NT2/D1 (cell line): ENCODE measurements around the gene MBTPS1.

Source experiments
- DNase-seq: peaks from one replicate; pipeline ENCODE4 v3.0.0-alpha.2; 2011; ENCODE audit warnings: low read depth, low spot score
- H3K27me3 ChIP-seq: 2 replicates; pipeline ENCODE4 v1.6.0; 2011; ENCODE audit warnings: mild to moderate bottlenecking; ENCODE audit not compliant: insufficient read length, insufficient read depth
- H3K36me3 ChIP-seq: 2 replicates; pipeline ENCODE4 v1.6.1; 2011; ENCODE audit warnings: mild to moderate bottlenecking, low read length, mixed read lengths; ENCODE audit not compliant: insufficient read depth, insufficient read length
- H3K4me1 ChIP-seq: 2 replicates; pipeline ENCODE4 v1.5.1; 2011; ENCODE audit not compliant: insufficient read depth, insufficient read length
- H3K4me3 ChIP-seq: 2 replicates; pipeline ENCODE4 v1.5.1; 2011; ENCODE audit warnings: low read depth; ENCODE audit not compliant: insufficient read length
- H3K9ac ChIP-seq: 2 replicates; pipeline ENCODE4 v1.6.0; 2011; ENCODE audit warnings: low read depth; ENCODE audit not compliant: insufficient read length
- H3K9me3 ChIP-seq: 2 replicates; pipeline ENCODE4 v1.5.1; 2011; ENCODE audit warnings: mild to moderate bottlenecking, low read length; ENCODE audit not compliant: insufficient read depth
- SUZ12 ChIP-seq: IDR thresholded peaks from 2 replicates; pipeline ENCODE4 v1.6.1; 2011; ENCODE audit not compliant: insufficient read length, insufficient read depth; ENCODE audit errors: extremely low read depth
- YY1 ChIP-seq: IDR thresholded peaks from 2 replicates; pipeline ENCODE4 v1.6.1; 2011; ENCODE audit not compliant: insufficient read length, insufficient read depth
- ZNF274 ChIP-seq: IDR thresholded peaks from 2 replicates; pipeline ENCODE4 v1.6.1; 2011; ENCODE audit warnings: mild to moderate bottlenecking, low read depth, low read length

MBTPS1 gene

DNA sequence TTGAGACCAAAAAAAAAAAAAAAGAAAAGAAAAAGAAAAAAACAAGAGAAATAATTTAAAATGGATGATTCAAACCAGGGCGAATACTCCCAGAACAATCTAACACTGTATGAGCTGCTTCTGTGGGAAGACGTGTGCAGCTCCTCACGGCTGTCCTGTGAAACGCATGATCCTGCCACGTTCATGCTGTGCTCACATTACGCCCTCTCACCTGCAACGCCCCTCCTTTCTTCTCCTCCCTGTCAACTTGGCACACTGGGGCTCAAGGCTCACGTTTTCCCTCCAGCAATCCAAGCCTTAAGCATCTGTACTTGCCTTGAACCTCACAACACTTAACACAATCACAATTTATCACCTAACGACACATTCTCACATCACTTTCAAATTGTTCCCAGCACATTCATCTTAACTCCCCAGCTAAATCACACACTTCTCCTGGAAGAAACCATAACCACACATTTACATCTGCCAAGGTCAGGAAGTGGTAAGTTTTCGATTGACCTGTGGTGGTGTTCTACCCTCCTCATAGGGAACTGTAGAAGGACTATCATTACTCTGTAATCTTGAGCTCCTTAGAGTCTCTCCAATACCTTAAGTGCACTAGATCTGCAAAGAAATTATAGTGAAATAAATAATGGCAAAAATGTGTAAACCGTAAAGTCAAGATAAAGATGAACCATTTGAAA, 29.1 kb downstream of the MBTPS1 start:
- H3K9ac ChIP-seq: no peak overlapping the region
- H3K9me3 ChIP-seq: no peaks in the 10 kb centered on the region
- H3K4me3 ChIP-seq: no peak overlapping the region
- H3K27me3 ChIP-seq: no peaks in the 10 kb centered on the region
- DNase-seq: no peak
- TF ChIP-seq ZNF274: no peak
- TF ChIP-seq SUZ12: no peak
- no peak for TF ChIP-seq YY1
- peaks cover 92% of the 10 kb centered on the region for H3K36me3 ChIP-seq
- no peaks in the 10 kb centered on the region for H3K4me1 ChIP-seq

DNA sequence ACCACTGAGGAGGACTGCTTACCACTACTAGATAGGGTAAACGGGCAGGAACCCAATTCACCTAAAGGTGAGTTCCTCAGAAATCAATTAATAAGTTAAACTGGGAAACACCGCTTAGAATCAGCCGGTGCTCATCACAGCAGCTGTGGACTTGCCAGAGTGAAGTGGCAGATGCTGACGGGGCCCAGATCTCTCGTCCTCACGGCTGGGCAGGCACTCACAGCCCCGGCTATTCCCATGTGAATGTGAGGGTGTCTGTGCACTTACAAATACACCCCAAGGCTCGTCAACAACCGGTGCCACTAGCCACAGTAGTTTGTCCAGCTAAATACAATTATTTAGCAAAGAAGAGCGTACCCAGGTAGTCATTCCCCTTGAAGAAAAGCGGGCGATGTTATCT, 29.7 kb downstream of the MBTPS1 start:
- TF ChIP-seq YY1: no peak
- TF ChIP-seq ZNF274: no peak
- TF ChIP-seq SUZ12: no peak
- peaks cover 92% of the 10 kb centered on the region for H3K36me3 ChIP-seq
- no peak overlapping the region for H3K9ac ChIP-seq
- DNase-seq: no peak
- no peaks in the 10 kb centered on the region for H3K4me1 ChIP-seq
- H3K9me3 ChIP-seq: no peaks in the 10 kb centered on the region
- no peaks in the 10 kb centered on the region for H3K27me3 ChIP-seq
- H3K4me3 ChIP-seq: no peak overlapping the region

DNA sequence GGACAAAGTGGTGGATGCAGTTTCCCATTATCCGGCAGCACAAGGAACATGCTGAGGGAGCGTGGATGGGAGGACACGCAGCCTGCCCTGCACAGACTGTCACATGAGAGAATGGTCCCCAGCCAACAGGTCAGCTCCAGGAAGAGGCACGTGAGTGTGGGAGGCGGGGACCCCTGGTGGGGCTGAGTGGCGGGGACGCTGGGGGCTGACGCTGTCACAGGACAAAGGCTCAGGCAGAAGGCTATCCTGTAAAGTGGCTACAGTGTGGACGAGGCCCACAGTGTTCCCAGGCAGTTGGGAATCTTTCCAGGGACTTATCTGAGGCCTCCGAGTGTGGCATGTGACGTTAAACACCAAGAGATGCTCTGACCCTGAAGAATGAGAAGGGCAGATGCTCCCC, 30.4 kb downstream of the MBTPS1 start:
- Histone ChIP-seq H3K9me3 (no peaks in the 10 kb centered on the region), H3K36me3 (peaks cover 92% of the 10 kb centered on the region), H3K4me1 (no peaks in the 10 kb centered on the region), H3K9ac (no peak overlapping the region), H3K27me3 (no peaks in the 10 kb centered on the region), H3K4me3 (no peak overlapping the region)
- TF ChIP-seq SUZ12 (no peak), ZNF274 (no peak), YY1 (no peak)
- no peak for DNase-seq

DNA sequence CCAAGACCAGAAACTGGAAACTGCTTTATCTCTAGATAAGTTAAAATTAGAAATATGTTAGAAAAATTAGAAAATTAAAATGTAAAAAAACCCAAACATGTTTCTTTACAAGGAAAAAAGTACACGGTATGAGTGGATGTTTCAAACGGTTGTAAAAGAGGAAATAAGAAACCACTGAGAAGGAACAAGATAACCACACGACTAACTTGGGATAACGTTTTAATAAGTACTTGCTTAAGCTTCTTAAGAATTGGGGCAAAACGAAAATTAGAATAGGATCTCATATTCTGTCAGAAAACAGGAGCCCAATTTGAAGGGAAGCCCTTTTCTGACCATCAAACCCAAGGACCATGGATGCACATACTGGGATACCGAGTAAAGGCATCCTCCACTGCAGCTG, 31.0 kb downstream of the MBTPS1 start:
- Histone ChIP-seq H3K4me1 (no peaks in the 10 kb centered on the region), H3K4me3 (no peak overlapping the region), H3K36me3 (peaks cover 93% of the 10 kb centered on the region), H3K9ac (no peak overlapping the region), H3K27me3 (no peaks in the 10 kb centered on the region), H3K9me3 (no peaks in the 10 kb centered on the region)
- TF ChIP-seq SUZ12 (no peak), ZNF274 (no peak)
- DNase-seq: no peak

DNA sequence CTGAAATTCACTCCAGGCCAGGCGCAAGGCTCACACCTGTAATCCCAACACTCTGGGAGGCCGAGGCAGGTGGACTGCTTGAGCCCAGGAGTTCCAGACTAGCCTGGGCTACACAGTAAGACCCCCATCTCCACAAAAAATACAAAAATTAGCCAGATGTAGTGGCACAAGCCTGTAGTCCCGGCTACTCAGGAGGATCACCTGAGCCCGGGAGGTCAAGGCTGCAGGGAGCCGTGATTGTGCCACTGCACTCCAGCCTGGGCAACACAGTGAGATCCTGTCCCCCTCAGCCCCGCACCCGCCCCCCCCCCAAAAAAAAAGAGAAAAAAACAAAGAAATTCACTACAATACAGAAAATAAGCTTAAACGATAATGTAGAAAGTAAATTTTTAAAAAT, 31.5 kb downstream of the MBTPS1 start:
- DNase-seq: no peak
- Histone ChIP-seq H3K9ac (no peak overlapping the region), H3K36me3 (peaks cover 95% of the 10 kb centered on the region), H3K4me1 (no peaks in the 10 kb centered on the region), H3K27me3 (no peaks in the 10 kb centered on the region), H3K4me3 (no peak overlapping the region), H3K9me3 (no peaks in the 10 kb centered on the region)
- TF ChIP-seq ZNF274: no peak
- no peak for TF ChIP-seq SUZ12
- no peak for TF ChIP-seq YY1

DNA sequence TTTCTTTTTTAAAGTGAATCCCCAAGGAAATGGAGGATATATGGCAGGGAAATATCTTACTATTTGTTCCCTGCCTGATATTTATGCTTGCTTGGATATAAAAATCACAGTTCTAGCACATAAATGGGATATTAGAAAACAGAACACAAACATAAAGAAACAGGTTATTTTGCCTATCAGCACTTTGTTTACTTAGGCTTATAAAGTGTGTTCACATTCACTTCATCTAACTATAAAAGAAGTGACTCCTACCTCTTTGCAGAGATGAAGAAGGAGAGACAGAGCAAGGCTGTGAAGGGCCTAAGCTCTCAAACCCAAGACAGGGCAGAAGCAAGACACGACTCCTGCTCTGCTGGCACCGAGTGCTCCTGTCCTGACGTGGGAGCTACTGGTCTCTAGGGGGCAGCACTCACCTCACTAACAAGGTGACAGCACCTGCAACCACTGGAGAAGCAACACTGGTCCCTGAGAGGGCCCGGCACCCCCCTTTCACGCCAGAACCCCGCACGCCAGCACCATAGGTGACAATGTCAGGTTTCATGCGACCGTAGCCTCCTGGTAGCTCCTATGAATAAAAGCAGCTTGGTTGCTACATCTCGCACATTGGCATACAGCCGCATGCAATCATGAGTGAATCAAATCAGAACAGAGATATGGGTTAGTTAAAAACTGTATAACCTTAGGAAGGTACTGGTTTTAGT, 32.0 kb downstream of the MBTPS1 start:
- Histone ChIP-seq H3K4me3 (no peak overlapping the region), H3K4me1 (no peaks in the 10 kb centered on the region), H3K9ac (peak overlapping the region; percentile 6), H3K36me3 (peaks cover 95% of the 10 kb centered on the region), H3K9me3 (no peaks in the 10 kb centered on the region), H3K27me3 (no peaks in the 10 kb centered on the region)
- TF ChIP-seq YY1 (no peak), ZNF274 (no peak), SUZ12 (no peak)
- DNase-seq: peak; percentile 71

DNA sequence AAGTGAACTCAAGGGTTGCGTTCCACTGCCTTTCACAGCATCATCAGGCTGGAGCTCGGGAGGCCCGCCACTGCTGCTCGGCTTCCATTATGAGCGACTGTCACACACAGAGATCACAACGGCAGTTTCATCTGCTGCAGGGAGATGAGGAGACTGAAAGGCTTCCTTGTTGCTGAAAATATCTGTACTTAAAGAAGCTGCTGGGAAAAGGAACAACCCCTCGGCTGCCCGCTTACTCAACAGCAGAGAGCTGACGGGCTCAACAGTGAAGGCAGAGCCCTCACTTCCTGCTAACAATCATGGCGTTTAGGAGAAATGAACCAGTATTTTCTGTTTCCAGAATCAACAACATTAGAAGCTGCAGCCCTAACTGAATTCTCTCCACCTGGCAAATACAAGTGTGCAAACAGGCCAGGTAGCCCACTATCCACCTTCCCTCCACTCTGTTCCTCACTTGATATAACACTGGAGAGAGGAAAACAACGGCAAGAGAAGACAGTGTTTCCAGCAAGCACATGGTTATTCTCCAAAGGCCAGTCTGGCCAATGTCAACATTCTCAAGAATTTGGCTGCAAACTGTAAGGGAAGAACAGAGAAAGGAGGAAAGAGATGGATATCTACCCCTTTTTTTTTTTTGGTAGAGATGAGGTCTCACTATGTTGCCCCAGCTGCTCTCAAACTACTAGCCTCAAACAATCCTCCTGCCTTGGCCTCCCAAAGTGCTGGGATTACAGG, 33.7 kb downstream of the MBTPS1 start:
- peaks cover 89% of the 10 kb centered on the region for H3K36me3 ChIP-seq
- TF ChIP-seq YY1 (no peak), SUZ12 (no peak), ZNF274 (no peak)

More for the DNA sequence above, 33.7 kb downstream of the MBTPS1 start:
- Histone ChIP-seq H3K4me1 (no peaks in the 10 kb centered on the region), H3K4me3 (no peak overlapping the region), H3K9me3 (no peaks in the 10 kb centered on the region), H3K27me3 (no peaks in the 10 kb centered on the region), H3K9ac (no peak overlapping the region)
- DNase-seq: no peak
